HG03565 (cell line): ENCODE results near the gene MOAP1.
"Not testable (repeated sequence)": the region's sequence is repeated elsewhere in the genome, so short reads cannot be mapped to it uniquely, and the experiment has no call there.

Experiments
- ATAC-seq: cut with Tn5 transposase; IDR thresholded peaks from one replicate; pipeline ENCODE4 v1.9.1; 2021; ENCODE audit warnings: mild to moderate bottlenecking, moderate library complexity; ENCODE audit not compliant: unreplicated experiment

The MOAP1 gene, protein sequence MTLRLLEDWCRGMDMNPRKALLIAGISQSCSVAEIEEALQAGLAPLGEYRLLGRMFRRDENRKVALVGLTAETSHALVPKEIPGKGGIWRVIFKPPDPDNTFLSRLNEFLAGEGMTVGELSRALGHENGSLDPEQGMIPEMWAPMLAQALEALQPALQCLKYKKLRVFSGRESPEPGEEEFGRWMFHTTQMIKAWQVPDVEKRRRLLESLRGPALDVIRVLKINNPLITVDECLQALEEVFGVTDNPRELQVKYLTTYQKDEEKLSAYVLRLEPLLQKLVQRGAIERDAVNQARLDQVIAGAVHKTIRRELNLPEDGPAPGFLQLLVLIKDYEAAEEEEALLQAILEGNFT

DNA sequence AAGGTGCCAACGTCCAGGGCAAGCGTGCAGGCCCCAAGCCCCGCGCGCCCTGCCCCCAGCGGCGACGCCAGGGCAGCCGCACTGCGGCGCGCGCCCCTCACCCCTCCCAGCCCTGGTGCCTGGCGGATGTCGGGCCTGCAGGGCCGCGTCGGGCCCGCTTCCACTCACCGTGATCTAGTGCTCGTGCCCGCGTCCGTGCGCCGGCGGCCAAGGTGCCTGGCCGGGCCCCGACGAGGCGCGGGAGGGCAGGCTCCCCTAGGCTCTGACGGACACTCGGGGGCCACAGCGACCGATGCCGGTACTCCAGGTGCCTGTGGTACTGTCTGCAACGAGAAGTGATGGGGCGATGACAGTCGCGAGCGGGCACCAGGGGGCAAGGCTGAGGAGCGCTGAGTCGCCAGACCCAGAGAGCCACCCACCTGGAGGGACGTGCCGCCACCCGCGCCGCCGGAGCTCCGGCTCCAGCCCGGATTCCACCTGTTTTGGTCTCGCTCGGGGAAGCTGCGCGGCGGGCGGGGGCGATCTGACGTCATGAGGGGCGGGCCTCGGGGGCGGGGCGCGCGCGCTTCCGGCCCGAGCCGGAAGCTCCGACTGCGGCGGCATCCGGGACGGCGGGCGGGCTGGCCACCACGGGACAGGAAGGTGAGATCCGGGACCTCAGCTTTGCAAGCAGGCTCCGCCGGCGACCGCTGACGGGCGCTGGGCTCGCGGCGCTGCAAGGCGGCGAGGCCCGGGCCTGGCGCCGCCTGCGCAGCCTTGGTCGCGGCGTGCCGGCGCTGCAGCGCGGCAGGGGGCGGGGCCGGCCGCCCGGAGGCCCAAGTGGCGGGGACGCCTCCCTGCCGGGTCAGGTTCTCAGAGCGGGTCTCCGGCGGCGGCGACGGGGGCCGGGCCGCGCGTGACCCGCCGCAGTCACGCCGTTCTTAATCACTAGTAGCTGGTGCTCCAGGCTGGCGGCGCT, at the start of gene MOAP1, which contains the start of gene LYSET:
MOAP1 (minus strand) TSS at position 507 of the 958 bp plus-strand sequence. CDS start 655 bp downstream, outside the sequence.
LYSET (plus strand) TSS at position 927 of the 958 bp plus-strand sequence. CDS start 89 bp downstream, outside the sequence.
- ATAC-seq: peak; percentile 73

DNA sequence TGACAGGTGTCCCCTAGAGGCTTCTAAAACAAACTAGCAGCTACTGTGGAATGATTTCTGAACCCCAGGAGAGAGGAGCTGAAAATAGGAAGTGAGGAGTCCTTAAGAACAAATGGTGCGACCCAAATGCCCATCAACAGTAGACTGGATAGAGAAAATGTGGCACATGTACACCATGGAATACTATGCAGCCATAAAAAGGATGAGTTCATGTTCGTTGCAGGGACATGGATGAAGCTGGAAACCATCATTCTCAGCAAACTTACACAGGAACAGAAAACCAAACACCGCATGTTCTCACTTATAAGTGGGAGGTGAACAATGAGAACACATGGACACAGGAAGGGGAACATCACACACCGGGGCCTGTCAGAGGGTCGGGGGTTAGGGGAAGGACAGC, 48.4 kb upstream of the MOAP1 start:
- ATAC-seq: not testable (repeated sequence)

DNA sequence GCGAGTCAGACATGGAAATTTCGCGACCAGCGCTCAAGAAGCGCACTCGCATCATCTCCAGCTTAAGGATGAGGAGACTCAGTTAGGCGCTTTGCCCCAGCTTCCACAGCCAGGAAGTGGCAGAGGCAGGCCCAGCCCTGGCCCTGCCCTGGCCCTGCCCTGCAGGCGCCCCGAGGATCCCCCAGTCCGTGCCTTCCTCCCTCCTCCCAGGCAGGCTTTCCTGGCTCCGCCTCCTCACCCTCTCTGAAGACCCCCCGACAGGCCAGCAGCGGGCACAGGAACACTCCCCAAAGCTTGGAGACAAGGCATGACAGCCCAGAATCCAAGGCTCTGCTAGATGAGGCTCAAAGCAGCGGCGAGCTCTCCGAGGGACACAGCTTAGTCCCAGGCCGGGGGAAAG, 47.5 kb upstream of the MOAP1 start:
- ATAC-seq: no peak

DNA sequence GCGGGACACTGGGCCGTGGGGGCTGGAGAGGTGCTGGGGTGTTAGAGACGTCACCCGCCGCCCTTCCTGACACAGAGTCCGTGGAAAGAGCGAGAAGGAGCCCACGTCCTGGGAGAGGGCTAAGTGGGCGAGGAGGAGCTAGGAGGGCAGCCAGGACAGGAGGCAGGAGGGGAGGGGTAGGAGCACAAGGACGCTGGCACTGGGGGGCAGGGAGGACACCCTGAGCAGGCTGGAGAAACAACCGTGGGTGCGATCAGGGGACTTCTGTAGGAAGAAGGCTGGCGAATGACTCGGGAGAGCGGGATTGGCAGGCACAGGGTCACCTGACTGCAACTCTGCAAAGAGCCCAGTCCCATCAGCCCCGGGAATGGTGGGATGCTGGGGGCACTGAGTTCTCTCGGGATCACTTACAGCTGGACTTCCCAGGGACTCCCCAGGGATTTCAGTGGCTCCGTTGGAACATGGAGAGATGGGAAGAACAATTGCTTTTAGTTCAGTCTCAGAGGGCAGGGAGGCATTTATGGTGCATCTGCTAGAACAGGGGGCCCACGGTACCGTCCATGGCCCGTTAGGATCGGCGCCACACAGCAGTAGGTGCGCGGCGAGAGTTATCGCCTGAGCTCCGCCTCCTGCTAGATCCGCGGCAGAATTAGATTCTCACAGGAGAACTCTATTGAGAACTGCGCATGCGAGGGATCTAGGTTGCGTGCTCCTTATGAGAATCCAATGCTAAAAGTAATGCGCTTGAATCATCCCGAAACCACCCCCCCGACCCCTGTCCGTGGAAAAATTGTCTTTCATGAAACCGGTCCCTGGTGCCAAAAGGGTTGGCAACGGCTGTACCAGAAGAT, 46.7 kb upstream of the MOAP1 start:
- no peak for ATAC-seq

DNA sequence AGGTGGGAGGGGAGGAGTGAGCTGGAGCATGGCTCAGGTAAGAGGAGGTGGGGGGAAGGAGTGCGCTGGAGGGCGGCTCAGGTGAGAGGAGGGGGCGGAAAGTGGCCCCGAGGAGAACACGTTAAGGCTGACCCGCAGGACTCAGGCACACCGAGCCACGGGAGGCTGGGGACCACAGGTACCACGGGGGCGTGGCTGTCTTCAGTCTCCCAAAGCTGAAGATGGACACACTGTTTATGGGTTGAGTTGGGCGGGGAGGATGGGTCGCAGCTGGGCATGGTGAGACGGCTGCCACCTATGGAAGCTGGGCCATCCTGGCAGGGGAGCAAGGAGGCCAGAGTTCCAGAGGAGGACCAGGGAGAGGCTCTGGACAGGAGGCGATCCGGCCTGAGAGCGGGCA, 45.8 kb upstream of the MOAP1 start:
- no peak for ATAC-seq

DNA sequence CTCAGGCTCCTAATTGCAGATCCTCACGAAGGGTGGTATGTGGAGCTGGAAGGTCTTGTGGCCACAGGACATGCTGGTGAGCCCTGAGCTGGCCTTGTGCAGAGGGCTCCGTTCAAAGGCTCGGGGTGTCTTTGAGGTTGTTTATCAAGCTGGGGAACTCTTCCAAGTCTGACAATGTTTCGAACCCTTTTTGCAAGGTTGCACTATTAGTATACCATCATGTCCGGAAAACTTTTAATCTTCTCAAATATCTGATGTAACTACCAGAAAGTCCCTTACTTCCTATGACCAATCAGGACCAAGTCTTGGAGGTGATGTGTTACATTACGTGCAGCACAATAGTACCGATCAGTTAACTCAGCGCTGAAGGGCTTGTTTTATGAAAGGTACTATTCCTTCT, 43.9 kb upstream of the MOAP1 start:
- ATAC-seq: no peak

DNA sequence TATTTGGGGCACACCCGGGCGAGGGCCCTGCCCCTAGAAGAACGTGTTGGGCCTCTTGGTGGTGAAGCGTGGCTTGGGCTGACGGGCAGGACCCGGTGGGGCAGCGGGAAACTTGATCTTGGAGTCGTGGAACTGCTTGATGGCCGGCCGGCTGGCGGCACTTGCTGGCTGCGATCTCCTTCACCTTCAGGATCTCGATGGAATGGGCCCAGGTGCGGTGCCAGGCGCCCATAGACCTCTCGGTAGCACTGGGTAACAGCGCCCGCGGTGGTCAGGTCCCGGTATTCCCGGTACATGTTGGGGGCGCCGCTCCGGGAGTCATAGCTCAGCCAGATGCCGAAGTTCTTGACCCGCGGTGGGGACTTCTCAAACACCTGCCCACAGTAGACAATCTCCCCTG, 38.9 kb upstream of the MOAP1 start:
- no peak for ATAC-seq

DNA sequence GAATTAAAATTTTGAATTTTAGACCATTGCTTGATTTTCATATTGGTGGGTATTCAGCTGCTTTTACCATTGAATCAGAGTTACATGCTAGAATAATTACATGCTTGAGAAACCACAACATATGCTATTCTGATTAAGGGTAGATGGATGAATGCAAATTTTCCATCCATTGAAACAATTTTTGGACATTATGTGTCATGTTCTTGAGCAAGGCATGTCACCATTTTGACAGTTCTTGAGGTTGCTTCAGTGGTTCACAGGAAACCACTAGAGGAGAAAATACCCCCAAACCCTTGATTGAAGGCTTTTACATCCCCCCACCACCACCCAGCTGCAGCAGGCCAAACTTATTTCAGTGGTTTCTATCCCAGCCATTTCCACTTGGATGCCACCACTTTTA, 35.8 kb upstream of the MOAP1 start:
- no peak for ATAC-seq

DNA sequence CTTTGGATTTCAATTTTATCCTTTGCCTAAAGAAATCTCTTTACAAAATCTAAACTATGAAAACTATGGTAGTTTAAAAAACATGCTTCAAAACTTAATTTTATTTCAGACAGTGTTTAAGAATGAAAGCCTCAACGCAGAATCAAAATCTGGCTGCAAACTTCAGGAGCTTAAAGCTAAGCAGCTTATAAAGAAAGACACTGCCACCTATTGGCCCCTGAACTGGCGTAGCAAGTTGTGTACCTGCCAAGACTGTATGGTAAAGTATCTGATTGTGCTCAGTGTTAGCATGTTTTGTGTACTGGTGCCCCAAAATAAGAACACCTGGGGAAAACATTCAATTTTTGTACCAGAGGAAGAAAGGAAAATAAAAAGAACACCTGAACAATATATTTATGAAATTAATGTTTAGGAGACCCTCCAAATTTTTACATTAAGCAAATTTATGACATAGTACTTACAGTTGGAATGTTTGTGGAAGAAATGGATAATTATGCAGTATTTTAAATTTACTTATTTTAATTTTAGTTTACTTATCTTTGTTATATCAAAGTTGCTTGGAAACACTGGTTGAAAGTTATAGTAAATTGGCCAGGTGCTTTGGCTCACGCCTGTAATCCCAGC, 34.5 kb upstream of the MOAP1 start:
- ATAC-seq: peak; percentile 76

DNA sequence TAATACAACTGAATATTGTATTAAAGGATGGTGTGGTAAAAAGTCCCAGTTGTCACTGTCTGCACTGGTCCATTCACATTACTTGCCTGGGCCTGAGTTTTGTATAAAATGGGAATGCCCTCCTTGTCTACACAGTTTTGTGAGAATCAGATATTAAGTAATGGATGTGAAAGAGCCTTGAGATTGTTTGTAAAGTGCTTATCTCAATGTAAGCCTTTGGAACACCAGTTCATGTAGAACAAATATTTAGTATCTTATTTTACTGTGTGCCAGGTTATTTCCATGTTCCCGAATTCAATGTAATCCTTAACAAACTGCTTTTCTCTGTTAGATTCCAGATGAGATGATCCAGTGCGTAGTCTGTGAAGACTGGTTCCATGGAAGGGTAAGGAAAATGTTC, 29.9 kb upstream of the MOAP1 start:
- ATAC-seq: no peak

DNA sequence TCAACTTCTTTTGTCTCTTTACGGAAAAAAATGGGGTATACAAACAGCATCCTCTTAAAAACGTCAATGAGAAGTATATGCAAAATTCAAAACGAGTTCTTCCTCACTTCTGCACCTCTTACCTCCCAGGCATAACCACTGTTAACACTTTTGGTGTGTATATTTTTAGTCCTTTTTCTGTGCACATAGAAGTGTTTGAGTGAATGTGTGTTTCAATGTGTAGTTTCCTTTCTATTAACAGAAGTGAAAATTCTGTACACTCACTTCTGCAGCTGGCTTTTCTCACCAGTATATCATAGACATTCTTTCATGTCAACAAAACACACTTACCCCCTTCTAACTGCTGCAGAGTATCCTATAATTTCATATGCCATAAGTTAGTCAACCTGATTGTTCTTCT, 27.7 kb upstream of the MOAP1 start:
- peak; percentile 78 for ATAC-seq

DNA sequence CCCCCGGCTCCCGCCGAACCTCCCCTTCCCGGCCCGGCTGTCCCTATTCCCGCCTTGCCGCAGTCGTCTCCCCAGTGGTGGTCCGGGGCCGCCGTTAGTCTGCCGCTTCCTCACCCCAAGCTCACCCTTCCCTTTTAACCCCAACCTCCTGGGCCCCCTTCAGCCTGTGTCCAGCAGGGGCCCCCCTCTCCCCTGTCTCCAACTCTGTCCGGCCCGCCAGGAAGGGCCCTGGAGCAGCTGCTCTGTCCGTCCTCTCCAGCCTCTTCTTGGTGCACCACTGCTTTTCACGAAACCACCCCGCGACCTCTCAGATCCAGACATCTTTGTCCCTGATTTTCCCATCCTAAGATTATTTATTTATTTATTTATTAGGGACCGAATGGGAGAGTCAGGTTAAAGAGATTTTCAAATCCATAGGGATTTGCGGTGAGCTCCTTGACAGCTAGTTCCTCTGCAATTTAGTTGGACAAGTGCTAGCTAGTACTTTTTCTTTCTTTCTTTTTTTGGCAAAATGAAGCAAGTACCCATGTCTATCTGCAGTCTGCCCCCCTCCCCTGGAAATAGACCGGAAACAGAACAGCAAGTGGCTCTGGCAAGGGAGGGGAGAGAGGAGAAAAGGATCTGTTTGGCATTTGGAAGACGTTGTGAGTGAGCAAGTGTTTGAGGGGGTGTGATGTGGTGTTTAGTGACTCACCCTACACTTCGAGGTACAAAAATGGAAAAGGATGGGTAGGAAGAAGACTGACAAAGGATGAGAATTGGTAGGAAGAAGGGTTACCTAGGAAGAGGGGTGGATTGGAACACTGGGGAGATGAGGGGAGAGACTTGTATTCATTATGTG, 23.0 kb upstream of the MOAP1 start:
- ATAC-seq: peak; percentile 2

DNA sequence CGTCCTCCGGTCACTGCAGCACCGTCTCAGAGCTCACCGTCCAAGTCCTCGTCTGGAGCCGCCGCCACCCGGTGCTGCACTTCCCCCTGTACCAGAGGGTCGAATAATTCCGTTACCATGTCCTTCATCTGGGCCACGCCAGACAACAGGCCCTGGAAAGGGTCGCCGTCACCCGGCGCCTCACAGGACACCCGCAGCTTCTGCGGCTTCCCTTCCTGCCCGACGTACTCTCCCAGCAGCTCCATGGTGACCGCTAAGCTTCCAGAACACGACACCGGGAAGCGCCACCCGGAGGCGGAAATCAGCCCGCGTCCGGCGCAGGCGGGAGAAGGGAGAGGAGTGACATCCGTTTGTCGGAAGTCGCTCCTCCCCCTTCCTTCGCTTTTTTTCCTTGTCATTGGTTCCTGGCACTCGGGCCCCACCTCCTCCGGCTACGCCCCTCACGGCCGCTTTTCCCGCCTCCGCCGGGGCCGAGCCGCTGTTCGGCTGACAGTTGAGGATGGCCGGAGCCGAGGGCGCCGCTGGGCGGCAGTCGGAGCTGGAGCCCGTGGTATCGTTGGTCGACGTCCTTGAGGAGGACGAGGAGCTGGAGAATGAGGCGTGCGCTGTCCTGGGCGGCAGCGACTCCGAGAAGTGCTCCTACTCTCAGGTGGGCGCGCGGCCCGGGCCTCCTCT, 22.2 kb upstream of the MOAP1 start, which contains the start of the genes GON7 and UBR7:
GON7 (minus strand) TSS at position 273 of the 675 bp plus-strand sequence; CDS start at position 245, 28 bp downstream.
UBR7 (plus strand) TSS at position 464 of the 675 bp plus-strand sequence; CDS start at position 500, 36 bp downstream.
- peak; percentile 74 for ATAC-seq

DNA sequence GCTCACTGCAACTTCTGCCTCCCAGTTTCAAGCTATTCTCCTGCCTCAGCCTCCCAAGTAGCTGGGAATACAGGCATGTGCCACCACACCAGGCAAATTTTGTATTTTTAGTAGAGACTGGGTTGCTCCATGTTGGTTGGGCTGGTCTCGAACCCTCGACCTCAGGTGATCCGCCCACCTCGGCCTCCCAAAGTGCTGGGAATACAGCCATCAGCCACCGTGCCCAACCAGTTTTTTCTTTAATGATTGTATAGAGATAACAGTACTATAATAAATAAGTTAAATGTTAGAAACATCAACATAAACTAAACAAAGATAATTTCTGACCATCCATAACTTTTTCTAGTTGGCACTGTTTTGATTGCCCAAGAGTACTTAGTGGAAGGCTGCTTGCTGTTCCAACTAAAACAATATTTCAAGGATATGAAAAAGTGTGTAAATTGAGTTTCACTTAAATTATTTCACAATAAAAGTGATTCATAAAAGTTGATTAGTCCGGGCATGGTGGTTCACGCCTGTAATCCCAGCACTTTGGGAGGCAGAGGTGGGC, 16.5 kb upstream of the MOAP1 start:
- no peak for ATAC-seq

DNA sequence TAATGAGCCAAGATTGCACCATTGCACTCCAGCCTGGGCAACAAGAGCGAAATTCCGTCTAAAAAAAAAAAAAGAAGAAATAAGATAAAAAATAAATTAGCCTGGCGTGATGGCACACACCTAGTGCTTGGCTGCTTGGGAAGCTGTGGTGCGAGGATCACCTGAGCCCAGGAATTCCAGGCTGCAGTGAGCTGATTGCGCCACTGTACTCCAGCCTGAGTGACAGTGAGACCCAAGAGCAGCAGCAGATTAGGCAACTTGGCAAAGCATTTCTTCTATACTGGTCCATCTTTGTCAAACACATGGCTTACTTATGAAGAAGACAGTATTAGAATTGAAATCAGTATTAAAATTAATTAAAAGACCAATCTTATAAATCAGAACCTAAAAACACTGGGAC, 15.9 kb upstream of the MOAP1 start:
- no peak for ATAC-seq

DNA sequence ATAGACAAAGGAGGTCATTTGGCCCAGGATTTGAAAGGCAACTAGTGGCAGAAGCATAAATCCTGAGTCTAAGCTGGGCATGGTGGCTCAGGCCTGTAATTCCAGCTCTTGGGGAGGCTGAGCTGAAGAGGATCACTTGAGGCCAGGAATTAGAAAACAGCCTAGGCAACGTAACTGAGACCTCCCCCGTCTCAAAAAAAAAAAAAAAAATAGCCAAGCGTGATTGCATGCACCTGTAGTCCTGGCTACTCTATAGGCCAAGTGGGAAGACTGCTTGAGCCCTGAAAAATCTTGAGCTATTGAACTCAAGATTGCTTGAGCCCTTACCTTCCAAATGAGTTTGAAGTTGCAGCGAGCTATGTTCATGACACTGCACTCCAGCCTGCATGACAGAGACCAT, 14.3 kb upstream of the MOAP1 start:
- no peak for ATAC-seq

DNA sequence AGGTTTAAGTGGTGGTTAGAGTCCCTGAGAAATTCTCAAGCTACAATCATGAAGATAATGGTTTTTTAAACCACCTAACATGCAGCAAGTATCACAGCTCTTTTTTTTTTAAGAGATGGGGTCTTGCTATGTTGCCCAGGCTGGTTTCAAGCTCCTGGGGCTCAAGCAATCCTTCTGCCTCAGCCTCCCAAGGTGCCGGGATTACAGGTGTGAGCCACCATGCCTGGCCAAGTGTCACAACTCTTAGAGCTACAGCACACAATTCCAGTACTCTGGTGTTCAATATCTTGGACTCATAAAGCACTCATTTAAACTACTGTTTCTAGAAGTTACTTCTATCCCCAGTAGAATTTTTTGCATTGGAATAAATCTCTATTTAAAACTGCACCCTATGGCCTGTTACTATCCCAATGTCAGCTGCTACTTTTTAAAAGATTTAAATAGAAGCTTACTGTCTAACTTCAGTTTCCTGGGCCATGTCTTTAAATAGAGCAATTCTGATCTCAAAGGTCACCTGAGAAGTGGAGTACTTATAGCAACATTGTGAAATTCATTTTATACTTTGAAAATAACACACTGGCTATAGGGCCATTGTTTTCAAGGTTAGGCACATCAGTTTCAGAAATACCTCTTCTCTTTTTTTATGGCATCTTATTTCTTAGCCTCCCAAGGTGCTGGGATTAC, 10.8 kb upstream of the MOAP1 start:
- no peak for ATAC-seq

DNA sequence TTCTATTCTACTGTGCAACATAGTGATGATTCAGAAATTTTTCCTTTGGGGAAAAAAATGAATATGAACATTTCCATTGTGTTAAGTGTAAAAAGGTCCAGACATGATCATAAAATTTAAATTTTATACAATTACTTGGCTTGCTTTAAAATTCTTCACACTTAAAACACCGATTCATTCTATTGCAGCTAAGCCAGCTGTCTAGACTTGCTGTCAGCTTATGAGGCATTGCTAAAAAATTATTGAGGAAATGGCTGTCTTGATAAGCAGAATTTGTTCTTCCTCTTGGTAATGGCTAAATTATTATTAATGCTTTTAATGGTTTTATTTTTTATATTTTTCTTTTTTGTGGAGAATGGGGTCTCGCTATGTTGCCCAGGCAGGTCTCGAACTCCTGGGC, 2.3 kb upstream of the MOAP1 start:
- no peak for ATAC-seq
